Loucy (cell line): Measurements from ENCODE around the gene RHBDF1.
A peak's percentile ranks its signal among the peaks of the same experiment; 100 is the strongest.

Experiments
- H2AFZ ChIP-seq: fragments of 200-600 bp; sonication (generic); 2 replicates; pipeline ENCODE4 v1.6.0; 2016; ENCODE audit warnings: antibody characterized with exemption, mild to moderate bottlenecking, low read length, moderate library complexity
- H3F3A ChIP-seq: fragments of 200-600 bp; 2 replicates; pipeline ENCODE4 v1.6.0; 2016; ENCODE audit warnings: antibody characterized with exemption, low read depth, mild to moderate bottlenecking
- H3K27me3 ChIP-seq: fragments of 200-600 bp; sonication (generic); 2 replicates; pipeline ENCODE4 v1.6.1; 2014; ENCODE audit warnings: low read length, mild to moderate bottlenecking; ENCODE audit not compliant: insufficient read depth, poor library complexity, severe bottlenecking
- H3K36me3 ChIP-seq: fragments of 200-600 bp; sonication (generic); 2 replicates; pipeline ENCODE4 v1.6.1; 2016; ENCODE audit warnings: low read length; ENCODE audit not compliant: insufficient read depth
- H3K4me1 ChIP-seq: fragments of 200-600 bp; sonication (generic); 2 replicates; pipeline ENCODE4 v1.5.1; 2014; ENCODE audit warnings: low read length, mild to moderate bottlenecking; ENCODE audit not compliant: insufficient read depth, poor library complexity, severe bottlenecking
- H3K4me2 ChIP-seq: fragments of 200-600 bp; sonication (generic); 2 replicates; pipeline ENCODE4 v1.6.0; 2014; ENCODE audit warnings: antibody characterized with exemption, low read length, low read depth, mild to moderate bottlenecking; ENCODE audit not compliant: poor library complexity, severe bottlenecking
- H3K4me3 ChIP-seq: fragments of 200-600 bp; sonication (generic); 2 replicates; pipeline ENCODE4 v1.5.1; 2014; ENCODE audit warnings: low read length, mild to moderate bottlenecking, mixed read lengths; ENCODE audit not compliant: poor library complexity, severe bottlenecking
- H3K79me2 ChIP-seq: fragments of 200-600 bp; sonication (generic); 2 replicates; pipeline ENCODE4 v1.6.1; 2014; ENCODE audit warnings: low read length; ENCODE audit not compliant: insufficient read depth
- H3K9ac ChIP-seq: fragments of 200-600 bp; sonication (generic); 2 replicates; pipeline ENCODE4 v1.6.0; 2014; ENCODE audit warnings: mild to moderate bottlenecking, low read depth, low read length, moderate library complexity; ENCODE audit not compliant: poor library complexity, severe bottlenecking
- H3K9me2 ChIP-seq: fragments of 200-600 bp; sonication (generic); replicated peaks from 2 replicates; pipeline ENCODE4 v1.6.1; 2016; ENCODE audit warnings: low read depth, low read length, mixed read lengths
- H3K9me3 ChIP-seq: fragments of 200-600 bp; sonication (generic); 2 replicates; pipeline ENCODE4 v1.6.1; 2014; ENCODE audit warnings: mild to moderate bottlenecking, antibody characterized with exemption, low read length, low read depth; ENCODE audit not compliant: insufficient read depth
- H4K20me1 ChIP-seq: fragments of 200-600 bp; sonication (generic); 2 replicates; pipeline ENCODE4 v1.6.0; 2014; ENCODE audit warnings: antibody characterized with exemption, low read length, mild to moderate bottlenecking; ENCODE audit not compliant: insufficient read depth, poor library complexity, severe bottlenecking
- CTCF ChIP-seq: fragments of 200-600 bp; sonication (generic); conservative IDR thresholded peaks from 2 replicates; pipeline ENCODE4 v1.5.1; 2014; ENCODE audit warnings: mild to moderate bottlenecking, antibody characterized with exemption, low read length
- EZH2phosphoT487 ChIP-seq: fragments of 200-600 bp; IDR thresholded peaks from 2 replicates; pipeline ENCODE4 v1.6.1; 2018; ENCODE audit warnings: antibody characterized with exemption, mild to moderate bottlenecking, moderate library complexity, borderline replicate concordance

RHBDF1 gene

GRCh38 chr16:54237-54581 is 18.2 kb downstream of the RHBDF1 start:
- Histone ChIP-seq H3F3A (no peaks in the 10 kb centered on the region), H3K36me3 (no peaks in the 10 kb centered on the region), H3K9me3 (no peaks in the 10 kb centered on the region), H3K9ac (peak overlapping the region; percentile 93), H4K20me1 (peaks cover 9% of the 10 kb centered on the region), H3K4me1 (peaks cover 39% of the 10 kb centered on the region), H2AFZ (peak overlapping the region; percentile 93), H3K79me2 (peaks cover 22% of the 10 kb centered on the region; the same call in 1 of the 2 replicates), H3K4me3 (peak overlapping the region; percentile 91), H3K9me2 (no peaks in the 10 kb centered on the region), H3K27me3 (no peaks in the 10 kb centered on the region), H3K4me2 (peak overlapping the region; percentile 75)
- TF ChIP-seq EZH2phosphoT487 (no peak), CTCF (no peak)

- Histone ChIP-seq H3K9ac (peak within 1 kb of the TSS; percentile 93), H3K9me3 (no peaks in the 10 kb centered on the region), H2AFZ (peak within 1 kb of the TSS; percentile 93), H3K27me3 (no peaks in the 10 kb centered on the region), H3F3A (no peaks in the 10 kb centered on the region), H3K4me2 (peak within 1 kb of the TSS; percentile 75), H3K9me2 (no peaks in the 10 kb centered on the region), H4K20me1 (peaks cover 9% of the 10 kb centered on the region), H3K4me3 (peak within 1 kb of the TSS; percentile 91), H3K36me3 (no peaks in the 10 kb centered on the region), H3K4me1 (peaks cover 35% of the 10 kb centered on the region), H3K79me2 (peaks cover 22% of the 10 kb centered on the region; the same call in 1 of the 2 replicates)
- TF ChIP-seq EZH2phosphoT487 = no peak
Measured at GRCh38 chr16:53346-54236, 18.8 kb downstream of the RHBDF1 start, which contains the start of the genes POLR3K and SNRNP25. Gene POLR3K (minus strand): TSS chr16:53608. CDS start chr16:53586, 22 bp downstream. Gene SNRNP25 (plus strand): TSS chr16:53828. CDS start chr16:54017, 189 bp downstream.

- TF ChIP-seq CTCF (no peak), EZH2phosphoT487 (no peak)
- Histone ChIP-seq H3K9ac (no peak overlapping the region), H3K9me2 (no peaks in the 10 kb centered on the region), H3K4me3 (peak overlapping the region; percentile 53), H2AFZ (no peak overlapping the region), H3K36me3 (peaks cover 5% of the 10 kb centered on the region; the same call in 1 of the 2 replicates), H3F3A (no peaks in the 10 kb centered on the region), H3K79me2 (peaks cover 22% of the 10 kb centered on the region; the same call in 1 of the 2 replicates), H3K4me2 (peak overlapping the region; percentile 50), H3K9me3 (no peaks in the 10 kb centered on the region), H4K20me1 (peaks cover 9% of the 10 kb centered on the region), H3K27me3 (no peaks in the 10 kb centered on the region), H3K4me1 (peaks cover 18% of the 10 kb centered on the region)
Measured at GRCh38 chr16:50769-51591, 21.5 kb downstream of the RHBDF1 start.
